Measurements from ENCODE around the gene SLC22A3. TPM values are rescaled to one million over a fixed set of nuclear protein-coding genes. Genes with fewer than 3 reads are reported as not detected.
A peak's percentile ranks its signal among the peaks of the same experiment; 100 is the strongest.

Gene SLC22A3
- total RNA-seq, 6 experiments from 2014 or later: 16.3 to 49.3 (median 32.0) TPM

- no peak for TF ChIP-seq CTCF (IDR thresholded peaks at IDR 0.05)
- no peak for TF ChIP-seq POLR2A (IDR thresholded peaks at IDR 0.05)
- intact Hi-C loops (cut with DNase I): no loop called here
- H3K27me3 ChIP-seq: no peaks in the 10 kb centered on the region
- WGBS (ENCODE audit: insufficient coverage, low coverage, low lambda C conversion rate, missing lambda C conversion rate): 71% methylated on average over 4 of the region's 4 CpGs
- peak overlapping the region; percentile 5 to 41 (median 10) for H3K27ac ChIP-seq
- H3K36me3 ChIP-seq: no peaks in the 10 kb centered on the region
- ATAC-seq: no peak
- no peak overlapping the region for H3K4me3 ChIP-seq
- no peak for DNase-seq
- H3K9me3 ChIP-seq: no peaks in the 10 kb centered on the region
- peaks cover 0 to 27% (median 5%) of the 10 kb centered on the region in 4 donors for H3K4me1 ChIP-seq
Measured at GRCh38 chr6:160378882-160379281, 30.7 kb downstream of the SLC22A3 start.

- intact Hi-C loops (cut with DNase I): no loop called here
Measured at GRCh38 chr6:160379466-160379865, 31.3 kb downstream of the SLC22A3 start.

GRCh38 chr6:160382946-160383345 is 34.8 kb downstream of the SLC22A3 start:
- H3K4me3 ChIP-seq: no peak overlapping the region
- H3K9me3 ChIP-seq: no peaks in the 10 kb centered on the region
- H3K36me3 ChIP-seq: no peaks in the 10 kb centered on the region
- H3K27ac ChIP-seq: no peak overlapping the region
- ATAC-seq: no peak
- DNase-seq: no peak
- H3K27me3 ChIP-seq: no peaks in the 10 kb centered on the region
- H3K4me1 ChIP-seq: peaks cover 0 to 37% (median 8%) of the 10 kb centered on the region in 4 donors
- 86% methylated on average over 1 of the region's 1 CpG for WGBS (ENCODE audit: insufficient coverage, low coverage, low lambda C conversion rate, missing lambda C conversion rate)
- TF ChIP-seq POLR2A (IDR thresholded peaks at IDR 0.05): no peak
- no peak for TF ChIP-seq CTCF (IDR thresholded peaks at IDR 0.05)
- intact Hi-C loops (cut with DNase I): no loop called here

More at GRCh38 chr6:160379466-160379865, 31.3 kb downstream of the SLC22A3 start:
- DNase-seq (no peak), ATAC-seq (peak in 3 of 4 donors; percentile 63 to 85 (median 63))
- peak overlapping the region in 2 of 3 donors; percentile 10 to 41 for H3K27ac ChIP-seq
- H3K9me3 ChIP-seq: no peaks in the 10 kb centered on the region
- no peak overlapping the region for H3K4me3 ChIP-seq
- TF ChIP-seq POLR2A (IDR thresholded peaks at IDR 0.05): no peak
- no peak for TF ChIP-seq CTCF (IDR thresholded peaks at IDR 0.05)
- H3K4me1 ChIP-seq: peaks cover 0 to 27% (median 5%) of the 10 kb centered on the region in 4 donors
- H3K36me3 ChIP-seq: no peaks in the 10 kb centered on the region
- no peaks in the 10 kb centered on the region for H3K27me3 ChIP-seq

GRCh38 chr6:160386869-160387530 is 38.8 kb downstream of the SLC22A3 start:
- peak; percentile 64 to 78 (median 77) for DNase-seq

More at GRCh38 chr6:160386869-160387530, 38.8 kb downstream of the SLC22A3 start:
- peak; percentile 82 to 87 (median 84) for ATAC-seq
- TF ChIP-seq POLR2A (IDR thresholded peaks at IDR 0.05) (peak; percentile 16), CTCF (IDR thresholded peaks at IDR 0.05) (peak in 2 of 4 donors; percentile 11 to 36)
- no peak overlapping the region for H3K4me3 ChIP-seq
- WGBS (ENCODE audit: insufficient coverage, low coverage, low lambda C conversion rate, missing lambda C conversion rate): 10% methylated on average over 4 of the region's 5 CpGs
- intact Hi-C loops (cut with DNase I): no loop called here
- peak overlapping the region in 1 of 3 donors; percentile 50 for H3K27ac ChIP-seq
- H3K36me3 ChIP-seq: no peaks in the 10 kb centered on the region
- H3K4me1 ChIP-seq: peaks cover 0 to 32% (median 6%) of the 10 kb centered on the region in 4 donors
- no peaks in the 10 kb centered on the region for H3K27me3 ChIP-seq
- H3K9me3 ChIP-seq: no peaks in the 10 kb centered on the region
